Measurements from ENCODE around the gene CFAP92.

DNA sequence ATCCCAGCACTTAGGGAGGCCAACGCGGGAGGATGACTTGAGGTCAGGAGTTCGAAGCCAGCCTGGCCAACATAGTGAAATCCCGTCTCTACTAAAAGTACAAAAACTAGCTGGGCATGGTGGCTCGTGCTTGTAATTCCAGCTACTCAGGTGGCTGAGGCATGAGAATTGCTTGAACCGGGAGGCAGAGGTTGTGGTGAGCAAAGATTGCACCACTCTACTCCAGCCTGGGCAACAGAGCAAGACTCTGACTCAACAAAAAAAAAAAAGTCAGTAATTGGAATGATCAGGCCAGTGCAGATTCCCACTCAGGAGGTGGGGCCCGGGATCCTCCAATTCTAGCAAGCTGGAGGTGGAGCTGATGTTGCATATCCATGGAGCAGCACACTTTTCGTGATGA is 5.6 kb downstream of the CFAP92 start:
- TF ChIP-seq, protein P1, sequence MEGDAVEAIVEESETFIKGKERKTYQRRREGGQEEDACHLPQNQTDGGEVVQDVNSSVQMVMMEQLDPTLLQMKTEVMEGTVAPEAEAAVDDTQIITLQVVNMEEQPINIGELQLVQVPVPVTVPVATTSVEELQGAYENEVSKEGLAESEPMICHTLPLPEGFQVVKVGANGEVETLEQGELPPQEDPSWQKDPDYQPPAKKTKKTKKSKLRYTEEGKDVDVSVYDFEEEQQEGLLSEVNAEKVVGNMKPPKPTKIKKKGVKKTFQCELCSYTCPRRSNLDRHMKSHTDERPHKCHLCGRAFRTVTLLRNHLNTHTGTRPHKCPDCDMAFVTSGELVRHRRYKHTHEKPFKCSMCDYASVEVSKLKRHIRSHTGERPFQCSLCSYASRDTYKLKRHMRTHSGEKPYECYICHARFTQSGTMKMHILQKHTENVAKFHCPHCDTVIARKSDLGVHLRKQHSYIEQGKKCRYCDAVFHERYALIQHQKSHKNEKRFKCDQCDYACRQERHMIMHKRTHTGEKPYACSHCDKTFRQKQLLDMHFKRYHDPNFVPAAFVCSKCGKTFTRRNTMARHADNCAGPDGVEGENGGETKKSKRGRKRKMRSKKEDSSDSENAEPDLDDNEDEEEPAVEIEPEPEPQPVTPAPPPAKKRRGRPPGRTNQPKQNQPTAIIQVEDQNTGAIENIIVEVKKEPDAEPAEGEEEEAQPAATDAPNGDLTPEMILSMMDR (IDR thresholded peaks at IDR 0.05), result no peak
- no peak for TF ChIP-seq POLR2A (IDR thresholded peaks at IDR 0.05)

Data from breast epithelium (tissue), 3 donors.